ENCODE data around the gene INSYN2B. TPM values are rescaled to one million over a fixed set of nuclear protein-coding genes. Genes with fewer than 3 reads are reported as not detected.

Gene INSYN2B
- total RNA-seq, 1 experiment from 2014 or later, result not detected

- Histone ChIP-seq H3K79me2 (ENCODE audit: insufficient read depth, low read length) (no peaks in the 10 kb centered on the region), H3K9me3 (ENCODE audit: control insufficient read depth in 1 of 2, insufficient read depth in 1 of 2, low read depth in 1 of 2, low read length in 2 of 2) (no peaks in the 10 kb centered on the region), H3K27ac (ENCODE audit: low read depth, low read length) (no peak overlapping the region), H4K20me1 (ENCODE audit: insufficient read depth) (no peaks in the 10 kb centered on the region), H3K4me1 (ENCODE audit: control insufficient read depth in 1 of 2, insufficient read depth in 2 of 2, low read length in 2 of 2) (no peaks in the 10 kb centered on the region), H3K4me3 (replicated peaks in 1 of 2; ENCODE audit: low read depth in 1 of 2, low read length in 2 of 2) (no peak overlapping the region), H2AFZ (ENCODE audit: low read depth, low read length, poor library complexity, severe bottlenecking) (no peak overlapping the region), H3K36me3 (ENCODE audit: control insufficient read depth in 1 of 2, insufficient read depth in 2 of 2, low read length in 2 of 2) (no peaks in the 10 kb centered on the region), H3K9me2 (ENCODE audit: insufficient read depth) (no peaks in the 10 kb centered on the region), H3K9ac (ENCODE audit: low read length) (no peak overlapping the region), H3K27me3 (ENCODE audit: insufficient read depth, low read length) (peaks cover 27% of the 10 kb centered on the region), H3K4me2 (ENCODE audit: low read length) (no peak overlapping the region)
- BruUV-seq (replicated peaks), result no TSS peak
- POLR2A ChIA-PET, result no interaction called here
- RAD21 ChIA-PET (ENCODE audit: low non-redundant PET in 1 of 2, low total read pairs in 2 of 2, uncharacterized antibody in 2 of 2, unreplicated experiment in 2 of 2), result no interaction called here
- DNase-seq (ENCODE audit: low read depth, low spot score), result no peak
- intact Hi-C loops (cut with micrococcal nuclease), result no loop called here
- CTCF ChIA-PET, result no interaction called here
- ATAC-seq, result no peak
- no peak for TF ChIP-seq CBX3 (IDR thresholded peaks at IDR 0.05; ENCODE audit: low read depth)
- no peak for TF ChIP-seq ELF1 (IDR thresholded peaks at IDR 0.05; ENCODE audit: borderline replicate concordance, low read depth)
- TF ChIP-seq, protein P1, sequence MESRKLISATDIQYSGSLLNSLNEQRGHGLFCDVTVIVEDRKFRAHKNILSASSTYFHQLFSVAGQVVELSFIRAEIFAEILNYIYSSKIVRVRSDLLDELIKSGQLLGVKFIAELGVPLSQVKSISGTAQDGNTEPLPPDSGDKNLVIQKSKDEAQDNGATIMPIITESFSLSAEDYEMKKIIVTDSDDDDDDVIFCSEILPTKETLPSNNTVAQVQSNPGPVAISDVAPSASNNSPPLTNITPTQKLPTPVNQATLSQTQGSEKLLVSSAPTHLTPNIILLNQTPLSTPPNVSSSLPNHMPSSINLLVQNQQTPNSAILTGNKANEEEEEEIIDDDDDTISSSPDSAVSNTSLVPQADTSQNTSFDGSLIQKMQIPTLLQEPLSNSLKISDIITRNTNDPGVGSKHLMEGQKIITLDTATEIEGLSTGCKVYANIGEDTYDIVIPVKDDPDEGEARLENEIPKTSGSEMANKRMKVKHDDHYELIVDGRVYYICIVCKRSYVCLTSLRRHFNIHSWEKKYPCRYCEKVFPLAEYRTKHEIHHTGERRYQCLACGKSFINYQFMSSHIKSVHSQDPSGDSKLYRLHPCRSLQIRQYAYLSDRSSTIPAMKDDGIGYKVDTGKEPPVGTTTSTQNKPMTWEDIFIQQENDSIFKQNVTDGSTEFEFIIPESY (IDR thresholded peaks at IDR 0.05; ENCODE audit: extremely low read depth, insufficient replicate concordance, low read length), result no peak
- no peak for TF ChIP-seq SRF (IDR thresholded peaks at IDR 0.05; ENCODE audit: low read depth)
- no peak for TF ChIP-seq EZH2phosphoT487 (IDR thresholded peaks at IDR 0.05; ENCODE audit: borderline replicate concordance)
- no peak for TF ChIP-seq JUND (IDR thresholded peaks at IDR 0.05)
- no peak for TF ChIP-seq RAD21 (IDR thresholded peaks at IDR 0.05; ENCODE audit: low read depth)
- TF ChIP-seq POLR2A (IDR thresholded peaks at IDR 0.05; ENCODE audit: borderline replicate concordance, extremely low read depth, insufficient read depth, insufficient read length), result no peak
- no peak for TF ChIP-seq TCF7L2 (IDR thresholded peaks at IDR 0.05; ENCODE audit: borderline replicate concordance, extremely low read depth, insufficient read depth, insufficient read length)
- TF ChIP-seq REST (IDR thresholded peaks at IDR 0.05; ENCODE audit: low read depth), result no peak
- TF ChIP-seq YY1 (IDR thresholded peaks at IDR 0.05; ENCODE audit: extremely low read depth, insufficient replicate concordance, low read depth, low read length), result no peak
- TF ChIP-seq EZH2 (IDR thresholded peaks at IDR 0.05), result no peak
- no peak for TF ChIP-seq CTCF (IDR thresholded peaks at IDR 0.05 in 2 of 3, conservative IDR thresholded peaks at IDR 0.05 in 1 of 3; ENCODE audit: borderline replicate concordance in 1 of 3, insufficient read depth in 1 of 3, low read depth in 2 of 3, low read length in 2 of 3)
Observed at GRCh38 chr5:169875091-169875728, 105.1 kb downstream of the INSYN2B start.
